ENCODE measurements around the gene CCNJ. TPM values are rescaled to one million over a fixed set of nuclear protein-coding genes. Genes with fewer than 3 reads are reported as not detected.
A peak's percentile ranks its signal among the peaks of the same experiment; 100 is the strongest.

CCNJ gene
- total and polyA plus RNA-seq, 2 experiments from 2014 or later: 8.2 to 12.1 TPM

GRCh38 chr10:96022739-96023138 is 20.6 kb upstream of the CCNJ start:
- Histone ChIP-seq H3K4me2 (no peak overlapping the region), H2AFZ (no peak overlapping the region), H4K20me1 (ENCODE audit: insufficient read depth, poor library complexity, severe bottlenecking) (no peaks in the 10 kb centered on the region), H3K9me2 (replicated peaks; ENCODE audit: insufficient read depth) (no peaks in the 10 kb centered on the region), H3K27me3 (no peaks in the 10 kb centered on the region), H3K27ac (no peak overlapping the region), H3K9me3 (ENCODE audit: low read depth) (no peaks in the 10 kb centered on the region), H3K4me1 (ENCODE audit: insufficient read depth) (no peaks in the 10 kb centered on the region), H3K4me3 (no peak overlapping the region), H3K36me3 (replicated peaks; ENCODE audit: insufficient read depth, low read depth) (no peaks in the 10 kb centered on the region), H3K79me2 (no peaks in the 10 kb centered on the region)
- TF ChIP-seq EZH2 (IDR thresholded peaks at IDR 0.05; ENCODE audit: borderline replicate concordance): no peak
- no peak for TF ChIP-seq CTCF (IDR thresholded peaks at IDR 0.05; ENCODE audit: poor library complexity)
- TF ChIP-seq EZH2phosphoT487 (IDR thresholded peaks at IDR 0.05; ENCODE audit: low read depth, severe bottlenecking, unreplicated experiment): no peak
- no peak for DNase-seq (ENCODE audit: low spot score)
- 83% methylated on average over 2 of the region's 2 CpGs for WGBS (ENCODE audit: low lambda C conversion rate, missing lambda C conversion rate)

- Histone ChIP-seq H3K36me3 (replicated peaks; ENCODE audit: insufficient read depth, low read depth) (no peaks in the 10 kb centered on the region), H3K79me2 (no peaks in the 10 kb centered on the region), H2AFZ (no peak overlapping the region), H3K4me2 (no peak overlapping the region), H3K9me2 (replicated peaks; ENCODE audit: insufficient read depth) (no peaks in the 10 kb centered on the region), H3K9me3 (ENCODE audit: low read depth) (no peaks in the 10 kb centered on the region), H3K27me3 (no peaks in the 10 kb centered on the region), H3K4me3 (no peak overlapping the region), H3K27ac (no peak overlapping the region), H3K4me1 (ENCODE audit: insufficient read depth) (no peaks in the 10 kb centered on the region), H4K20me1 (ENCODE audit: insufficient read depth, poor library complexity, severe bottlenecking) (no peaks in the 10 kb centered on the region)
- DNase-seq (ENCODE audit: low spot score): no peak
- no peak for TF ChIP-seq EZH2 (IDR thresholded peaks at IDR 0.05; ENCODE audit: borderline replicate concordance)
- TF ChIP-seq EZH2phosphoT487 (IDR thresholded peaks at IDR 0.05; ENCODE audit: low read depth, severe bottlenecking, unreplicated experiment): no peak
Observed at GRCh38 chr10:96023168-96023567, 20.2 kb upstream of the CCNJ start.

GRCh38 chr10:96025566-96025965 is 17.8 kb upstream of the CCNJ start:
- Histone ChIP-seq H4K20me1 (ENCODE audit: insufficient read depth, poor library complexity, severe bottlenecking) (no peaks in the 10 kb centered on the region), H3K36me3 (replicated peaks; ENCODE audit: insufficient read depth, low read depth) (no peaks in the 10 kb centered on the region), H3K4me3 (no peak overlapping the region), H2AFZ (no peak overlapping the region), H3K4me2 (no peak overlapping the region), H3K27ac (no peak overlapping the region), H3K79me2 (no peaks in the 10 kb centered on the region), H3K9me2 (replicated peaks; ENCODE audit: insufficient read depth) (no peaks in the 10 kb centered on the region), H3K9me3 (ENCODE audit: low read depth) (no peaks in the 10 kb centered on the region), H3K27me3 (no peaks in the 10 kb centered on the region), H3K4me1 (ENCODE audit: insufficient read depth) (no peaks in the 10 kb centered on the region)
- TF ChIP-seq EZH2 (IDR thresholded peaks at IDR 0.05; ENCODE audit: borderline replicate concordance) (no peak), EZH2phosphoT487 (IDR thresholded peaks at IDR 0.05; ENCODE audit: low read depth, severe bottlenecking, unreplicated experiment) (no peak), CTCF (IDR thresholded peaks at IDR 0.05; ENCODE audit: poor library complexity) (no peak)
- 79% methylated on average over 3 of the region's 3 CpGs for WGBS (ENCODE audit: low lambda C conversion rate, missing lambda C conversion rate)
- DNase-seq (ENCODE audit: low spot score): peak; percentile 37

GRCh38 chr10:96034625-96035024 is 8.8 kb upstream of the CCNJ start:
- no peaks in the 10 kb centered on the region for H3K4me1 ChIP-seq (ENCODE audit: insufficient read depth)
- H3K9me3 ChIP-seq (ENCODE audit: low read depth): no peaks in the 10 kb centered on the region
- H3K27me3 ChIP-seq: no peaks in the 10 kb centered on the region
- H3K9me2 ChIP-seq (replicated peaks; ENCODE audit: insufficient read depth): no peaks in the 10 kb centered on the region
- H3K4me3 ChIP-seq: no peak overlapping the region
- no peaks in the 10 kb centered on the region for H3K36me3 ChIP-seq (replicated peaks; ENCODE audit: insufficient read depth, low read depth)
- no peaks in the 10 kb centered on the region for H3K79me2 ChIP-seq
- TF ChIP-seq EZH2phosphoT487 (IDR thresholded peaks at IDR 0.05; ENCODE audit: low read depth, severe bottlenecking, unreplicated experiment): no peak
- no peak for TF ChIP-seq CTCF (IDR thresholded peaks at IDR 0.05; ENCODE audit: poor library complexity)
- no peak for TF ChIP-seq EZH2 (IDR thresholded peaks at IDR 0.05; ENCODE audit: borderline replicate concordance)
- no peak overlapping the region for H2AFZ ChIP-seq
- no peak overlapping the region for H3K27ac ChIP-seq
- WGBS (ENCODE audit: low lambda C conversion rate, missing lambda C conversion rate): 89% methylated on average over 1 of the region's 1 CpG
- no peak for DNase-seq (ENCODE audit: low spot score)
- H4K20me1 ChIP-seq (ENCODE audit: insufficient read depth, poor library complexity, severe bottlenecking): no peaks in the 10 kb centered on the region
- H3K4me2 ChIP-seq: no peak overlapping the region
